Measurements from ENCODE around the gene DCDC2C.

DNA sequence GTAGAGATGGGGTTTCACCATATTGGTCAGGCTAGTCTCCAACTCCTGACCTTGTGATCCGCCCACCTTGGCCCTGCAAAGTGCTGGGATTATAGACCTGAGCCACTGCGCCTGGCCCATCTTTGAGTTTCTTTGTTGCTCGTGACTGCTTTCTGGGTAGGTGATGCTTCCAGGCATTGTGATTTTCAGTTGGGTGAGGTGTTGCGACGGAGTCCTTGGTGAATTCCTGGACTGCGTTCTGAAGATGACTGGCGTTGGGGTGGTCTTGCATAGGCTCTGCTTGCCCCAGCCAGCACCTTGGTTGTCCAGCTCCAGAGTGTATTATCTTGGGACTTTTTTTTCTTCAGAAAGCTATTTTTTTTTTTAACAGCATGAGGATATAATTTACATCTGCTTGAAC is 103.4 kb downstream of the DCDC2C start:
- TF ChIP-seq, protein P1, sequence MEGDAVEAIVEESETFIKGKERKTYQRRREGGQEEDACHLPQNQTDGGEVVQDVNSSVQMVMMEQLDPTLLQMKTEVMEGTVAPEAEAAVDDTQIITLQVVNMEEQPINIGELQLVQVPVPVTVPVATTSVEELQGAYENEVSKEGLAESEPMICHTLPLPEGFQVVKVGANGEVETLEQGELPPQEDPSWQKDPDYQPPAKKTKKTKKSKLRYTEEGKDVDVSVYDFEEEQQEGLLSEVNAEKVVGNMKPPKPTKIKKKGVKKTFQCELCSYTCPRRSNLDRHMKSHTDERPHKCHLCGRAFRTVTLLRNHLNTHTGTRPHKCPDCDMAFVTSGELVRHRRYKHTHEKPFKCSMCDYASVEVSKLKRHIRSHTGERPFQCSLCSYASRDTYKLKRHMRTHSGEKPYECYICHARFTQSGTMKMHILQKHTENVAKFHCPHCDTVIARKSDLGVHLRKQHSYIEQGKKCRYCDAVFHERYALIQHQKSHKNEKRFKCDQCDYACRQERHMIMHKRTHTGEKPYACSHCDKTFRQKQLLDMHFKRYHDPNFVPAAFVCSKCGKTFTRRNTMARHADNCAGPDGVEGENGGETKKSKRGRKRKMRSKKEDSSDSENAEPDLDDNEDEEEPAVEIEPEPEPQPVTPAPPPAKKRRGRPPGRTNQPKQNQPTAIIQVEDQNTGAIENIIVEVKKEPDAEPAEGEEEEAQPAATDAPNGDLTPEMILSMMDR (conservative IDR thresholded peaks at IDR 0.05; ENCODE audit: low read depth, low read length) = no peak
- TF ChIP-seq EZH2 (IDR thresholded peaks at IDR 0.05; ENCODE audit: borderline replicate concordance, low read depth, low read length, poor library complexity, severe bottlenecking) = no peak

All from A673 (cell line).